Measurements from ENCODE around the gene CYTH2.

CYTH2 gene

DNA sequence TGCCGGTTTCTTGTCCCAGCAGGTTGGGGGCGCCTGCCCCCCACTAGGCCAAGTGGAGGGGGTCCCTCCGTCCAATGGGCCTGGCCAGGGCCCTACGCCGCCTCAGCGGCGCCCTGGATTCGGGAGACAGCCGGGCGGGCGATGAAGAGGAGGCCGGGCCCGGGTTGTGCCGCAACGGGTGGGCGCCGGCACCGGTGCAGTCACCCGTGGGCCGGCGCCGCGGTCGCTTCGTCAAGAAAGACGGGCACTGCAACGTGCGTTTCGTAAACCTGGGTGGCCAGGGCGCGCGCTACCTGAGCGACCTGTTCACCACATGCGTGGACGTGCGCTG lies 7.6 kb upstream of the CYTH2 start:
- no peak overlapping the region for H3K4me3 ChIP-seq (ENCODE audit: low read length)
- TF ChIP-seq, protein P1, sequence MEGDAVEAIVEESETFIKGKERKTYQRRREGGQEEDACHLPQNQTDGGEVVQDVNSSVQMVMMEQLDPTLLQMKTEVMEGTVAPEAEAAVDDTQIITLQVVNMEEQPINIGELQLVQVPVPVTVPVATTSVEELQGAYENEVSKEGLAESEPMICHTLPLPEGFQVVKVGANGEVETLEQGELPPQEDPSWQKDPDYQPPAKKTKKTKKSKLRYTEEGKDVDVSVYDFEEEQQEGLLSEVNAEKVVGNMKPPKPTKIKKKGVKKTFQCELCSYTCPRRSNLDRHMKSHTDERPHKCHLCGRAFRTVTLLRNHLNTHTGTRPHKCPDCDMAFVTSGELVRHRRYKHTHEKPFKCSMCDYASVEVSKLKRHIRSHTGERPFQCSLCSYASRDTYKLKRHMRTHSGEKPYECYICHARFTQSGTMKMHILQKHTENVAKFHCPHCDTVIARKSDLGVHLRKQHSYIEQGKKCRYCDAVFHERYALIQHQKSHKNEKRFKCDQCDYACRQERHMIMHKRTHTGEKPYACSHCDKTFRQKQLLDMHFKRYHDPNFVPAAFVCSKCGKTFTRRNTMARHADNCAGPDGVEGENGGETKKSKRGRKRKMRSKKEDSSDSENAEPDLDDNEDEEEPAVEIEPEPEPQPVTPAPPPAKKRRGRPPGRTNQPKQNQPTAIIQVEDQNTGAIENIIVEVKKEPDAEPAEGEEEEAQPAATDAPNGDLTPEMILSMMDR (conservative IDR thresholded peaks at IDR 0.05; ENCODE audit: low read depth, low read length): no peak
- no peak for DNase-seq (ENCODE audit: low read depth)

DNA sequence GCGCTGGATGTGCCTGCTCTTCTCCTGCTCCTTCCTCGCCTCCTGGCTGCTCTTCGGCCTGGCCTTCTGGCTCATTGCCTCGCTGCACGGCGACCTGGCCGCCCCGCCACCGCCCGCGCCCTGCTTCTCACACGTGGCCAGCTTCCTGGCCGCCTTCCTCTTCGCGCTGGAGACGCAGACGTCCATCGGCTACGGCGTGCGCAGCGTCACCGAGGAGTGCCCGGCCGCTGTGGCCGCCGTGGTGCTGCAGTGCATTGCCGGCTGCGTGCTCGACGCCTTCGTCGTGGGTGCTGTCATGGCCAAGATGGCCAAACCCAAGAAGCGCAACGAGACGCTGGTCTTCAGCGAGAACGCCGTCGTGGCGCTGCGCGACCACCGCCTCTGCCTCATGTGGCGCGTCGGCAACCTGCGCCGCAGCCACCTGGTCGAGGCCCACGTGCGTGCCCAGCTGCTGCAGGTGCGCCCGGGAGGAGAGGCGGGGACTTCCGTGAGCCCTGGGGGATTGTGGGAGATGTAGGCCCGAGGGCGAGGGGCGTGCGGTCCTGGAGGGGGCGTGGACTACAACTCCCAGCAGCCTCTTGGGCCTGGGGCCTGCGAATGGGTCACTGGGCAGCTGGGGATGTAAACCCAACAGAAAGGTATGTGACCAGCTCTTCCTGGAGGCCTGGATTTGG lies 7.0 kb upstream of the CYTH2 start:
- H3K4me3 ChIP-seq (ENCODE audit: low read length): no peak overlapping the region
- TF ChIP-seq, protein P1 (conservative IDR thresholded peaks at IDR 0.05; ENCODE audit: low read depth, low read length): no peak
- DNase-seq (ENCODE audit: low read depth): no peak

DNA sequence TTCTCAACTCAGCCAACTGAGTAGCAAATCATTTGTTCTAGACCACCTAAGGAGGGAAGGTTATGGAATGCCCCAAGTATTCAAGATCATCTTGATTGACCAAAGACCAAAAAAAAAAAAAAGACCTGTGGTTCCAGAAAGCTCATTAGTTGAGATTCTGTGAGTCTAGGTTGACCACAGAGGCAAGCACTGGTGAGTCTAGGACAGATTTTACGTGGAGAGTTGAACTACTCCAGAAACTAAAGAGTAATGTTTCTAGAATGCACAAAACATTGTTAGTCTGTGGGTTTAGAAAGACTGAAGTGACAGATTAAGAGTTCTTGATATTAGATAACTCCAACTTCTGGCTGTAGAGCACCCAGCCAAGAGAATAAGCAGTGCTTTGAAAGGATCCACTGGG lies 4.0 kb upstream of the CYTH2 start:
- H3K4me3 ChIP-seq (ENCODE audit: low read length): no peak overlapping the region
- TF ChIP-seq, protein P1 (conservative IDR thresholded peaks at IDR 0.05; ENCODE audit: low read depth, low read length): no peak
- DNase-seq (ENCODE audit: low read depth): no peak

DNA sequence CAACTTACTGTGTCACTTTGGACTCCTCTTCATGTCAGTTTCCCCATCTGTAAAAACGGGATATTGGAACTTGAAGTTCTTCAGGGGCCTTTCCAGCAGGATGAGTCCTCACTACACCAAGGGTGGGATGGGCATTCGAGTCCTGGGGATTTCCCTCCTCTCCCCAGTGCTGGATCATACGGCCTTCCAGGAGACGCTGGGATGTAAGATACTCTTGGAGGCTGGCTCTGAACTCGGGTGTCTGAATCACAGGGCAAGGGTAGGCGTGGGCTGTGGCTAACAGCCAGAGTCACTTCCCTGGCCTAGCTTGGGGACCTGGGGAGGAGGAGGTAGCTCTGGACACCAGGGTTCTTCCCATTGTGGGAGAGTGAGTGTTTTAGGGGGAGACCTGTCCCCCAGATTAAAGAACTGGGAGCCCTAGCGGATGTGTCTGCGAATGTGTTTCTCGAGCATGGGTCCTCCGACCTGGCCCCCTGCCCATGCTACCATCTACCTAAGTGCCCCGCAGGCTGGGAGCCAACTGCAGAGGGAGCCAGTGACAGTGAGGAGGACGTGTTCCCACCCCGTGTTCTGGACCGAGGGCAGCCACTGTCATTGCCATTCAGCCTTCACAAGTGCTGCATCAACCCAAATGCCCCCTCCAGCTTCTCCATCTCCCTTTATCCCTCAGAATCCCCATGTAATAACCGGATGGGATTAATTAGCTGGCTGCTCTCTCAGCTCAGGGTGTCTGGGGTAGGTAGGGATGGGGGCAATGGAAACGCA lies 2.4 kb upstream of the CYTH2 start:
- no peak for DNase-seq (ENCODE audit: low read depth)
- TF ChIP-seq, protein P1 (conservative IDR thresholded peaks at IDR 0.05; ENCODE audit: low read depth, low read length): no peak
- H3K4me3 ChIP-seq (ENCODE audit: low read length): no peak overlapping the region

DNA sequence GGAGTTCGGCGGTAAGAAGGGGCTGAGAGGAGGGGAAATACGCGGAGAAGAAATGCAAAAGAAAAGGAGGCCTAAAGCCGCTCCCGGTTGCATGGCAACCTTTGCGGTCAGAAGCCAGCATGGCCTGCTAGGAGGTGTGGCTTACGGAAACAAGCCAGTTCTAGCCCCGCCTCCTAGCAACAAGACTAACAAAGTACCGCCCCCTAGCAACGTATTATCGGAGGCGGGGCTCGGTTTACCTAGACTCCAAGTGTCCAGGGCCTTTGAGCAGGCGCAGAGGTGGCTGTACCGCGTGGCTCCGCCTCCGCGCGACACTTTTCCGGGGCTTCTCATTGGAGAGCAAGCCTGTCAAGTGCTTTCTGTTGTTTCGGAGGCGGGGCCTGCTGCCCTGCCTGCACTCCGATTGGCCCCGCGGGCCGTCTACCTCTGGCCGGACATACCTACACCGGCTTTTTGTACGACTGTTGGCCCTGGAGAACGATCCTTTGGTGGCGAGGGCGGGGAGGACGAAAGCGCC lies 339 bp upstream of the CYTH2 start:
- DNase-seq (ENCODE audit: low read depth): peak; percentile 99
- peak overlapping the region; percentile 89 for H3K4me3 ChIP-seq (ENCODE audit: low read length)
- TF ChIP-seq, protein P1 (conservative IDR thresholded peaks at IDR 0.05; ENCODE audit: low read depth, low read length): no peak

DNA sequence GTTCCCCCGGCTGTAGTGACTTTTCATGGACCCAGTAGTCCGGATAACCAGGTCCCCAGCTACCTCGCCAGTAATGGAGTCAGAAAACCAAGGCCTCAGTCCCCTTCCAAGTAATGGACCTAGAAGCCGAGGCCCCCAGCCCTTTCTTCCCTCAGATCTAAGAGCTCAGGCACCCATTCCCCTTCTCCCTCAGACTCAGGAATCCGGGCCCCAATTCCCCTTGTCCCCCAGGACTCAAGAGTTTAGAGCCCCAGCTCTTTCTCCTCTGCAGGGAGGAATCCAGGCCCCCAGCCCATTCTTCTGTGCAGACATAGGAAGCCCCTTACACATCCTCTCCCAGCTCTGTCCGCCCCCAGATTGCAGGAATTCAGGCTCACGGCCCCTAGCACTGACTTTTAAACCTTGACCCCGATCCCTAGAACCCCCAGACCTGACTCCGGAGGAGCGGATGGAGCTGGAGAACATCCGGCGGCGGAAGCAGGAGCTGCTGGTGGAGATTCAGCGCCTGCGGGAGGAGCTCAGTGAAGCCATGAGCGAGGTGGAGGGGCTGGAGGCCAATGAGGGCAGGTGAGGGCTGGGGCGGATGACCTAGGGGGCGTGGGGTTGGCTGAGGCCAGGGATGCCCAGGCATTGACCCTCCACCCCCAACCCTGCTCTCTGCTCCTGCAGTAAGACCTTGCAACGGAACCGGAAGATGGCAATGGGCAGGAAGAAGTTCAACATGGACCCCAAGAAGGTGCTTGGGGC lies 938 bp downstream of the CYTH2 start:
- H3K4me3 ChIP-seq (ENCODE audit: low read length): peak overlapping the region; percentile 89
- DNase-seq (ENCODE audit: low read depth): no peak
- TF ChIP-seq, protein P1 (conservative IDR thresholded peaks at IDR 0.05; ENCODE audit: low read depth, low read length): no peak
